ENCODE data around the gene LAMP1. TPM values are rescaled to one million over a fixed set of nuclear protein-coding genes. Genes with fewer than 3 reads are reported as not detected.
"Not testable (repeated sequence)": the region's sequence is repeated elsewhere in the genome, so short reads cannot be mapped to it uniquely, and the experiment has no call there.

Gene LAMP1, protein sequence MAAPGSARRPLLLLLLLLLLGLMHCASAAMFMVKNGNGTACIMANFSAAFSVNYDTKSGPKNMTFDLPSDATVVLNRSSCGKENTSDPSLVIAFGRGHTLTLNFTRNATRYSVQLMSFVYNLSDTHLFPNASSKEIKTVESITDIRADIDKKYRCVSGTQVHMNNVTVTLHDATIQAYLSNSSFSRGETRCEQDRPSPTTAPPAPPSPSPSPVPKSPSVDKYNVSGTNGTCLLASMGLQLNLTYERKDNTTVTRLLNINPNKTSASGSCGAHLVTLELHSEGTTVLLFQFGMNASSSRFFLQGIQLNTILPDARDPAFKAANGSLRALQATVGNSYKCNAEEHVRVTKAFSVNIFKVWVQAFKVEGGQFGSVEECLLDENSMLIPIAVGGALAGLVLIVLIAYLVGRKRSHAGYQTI
- total RNA-seq, result 92.6 TPM

DNA sequence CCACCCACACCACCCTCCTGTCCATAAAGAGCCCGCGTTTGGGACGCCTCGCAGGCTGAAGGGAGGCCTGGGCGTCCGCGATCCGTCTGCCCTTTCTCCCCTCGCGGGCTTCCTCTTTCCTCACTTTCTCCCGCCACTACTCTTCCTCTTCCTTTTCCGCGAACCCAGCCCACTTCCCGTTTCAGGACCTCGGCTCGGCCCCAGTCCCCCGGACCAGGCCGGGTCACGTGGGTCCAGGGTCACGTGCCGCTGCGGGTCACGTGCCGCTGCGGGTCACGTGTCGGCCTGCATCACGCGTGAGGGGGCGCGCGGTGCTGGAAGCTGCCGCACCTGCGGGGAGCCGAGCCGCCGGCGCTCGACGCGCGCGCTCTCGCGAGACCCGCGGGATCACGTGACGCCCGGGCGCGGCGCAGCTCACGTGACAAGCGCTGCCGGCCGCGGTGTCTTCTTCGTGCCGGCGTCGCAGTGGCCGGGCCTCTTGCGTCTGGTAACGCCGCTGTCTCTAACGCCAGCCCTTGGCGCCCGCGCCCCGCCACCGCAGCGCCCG is at the start of gene LAMP1:
TSS of gene LAMP1 (plus strand) at position 417 of the 547 bp plus-strand sequence. CDS start 196 bp downstream, outside the sequence.
- DNase-seq (ENCODE audit: low read depth in 2 of 3, low spot score in 2 of 3), result peak; percentile 97 to 100 (median 98)

DNA sequence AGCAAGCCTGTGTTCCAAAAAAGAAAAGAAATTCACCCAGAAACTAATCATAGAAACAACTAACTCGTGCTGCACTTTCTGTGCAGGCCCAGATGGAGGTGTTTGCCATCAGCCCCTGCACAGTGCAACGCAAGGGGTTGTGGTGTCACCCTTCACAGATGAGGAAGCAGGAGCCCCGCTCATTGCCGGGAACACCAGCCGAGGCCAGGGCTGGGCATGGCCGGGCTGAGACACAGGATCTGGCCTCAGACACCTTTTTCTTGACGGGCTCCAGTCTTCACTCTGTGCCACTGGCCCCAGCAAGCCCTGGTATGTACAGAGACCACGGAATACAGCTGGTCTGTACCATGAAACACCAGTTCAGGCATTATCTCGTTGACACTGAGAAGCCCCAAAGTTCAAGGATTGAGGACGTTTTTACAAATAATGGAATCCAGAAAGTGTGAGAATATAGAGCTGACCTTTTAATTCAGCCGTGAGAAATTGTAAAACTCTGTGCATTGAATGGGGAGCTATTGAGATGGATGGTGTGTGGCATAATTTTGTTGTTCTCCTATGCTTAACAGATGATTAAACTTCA is 44.4 kb upstream of the LAMP1 start:
- DNase-seq (ENCODE audit: low read depth in 2 of 3, low spot score in 2 of 3), result no peak

DNA sequence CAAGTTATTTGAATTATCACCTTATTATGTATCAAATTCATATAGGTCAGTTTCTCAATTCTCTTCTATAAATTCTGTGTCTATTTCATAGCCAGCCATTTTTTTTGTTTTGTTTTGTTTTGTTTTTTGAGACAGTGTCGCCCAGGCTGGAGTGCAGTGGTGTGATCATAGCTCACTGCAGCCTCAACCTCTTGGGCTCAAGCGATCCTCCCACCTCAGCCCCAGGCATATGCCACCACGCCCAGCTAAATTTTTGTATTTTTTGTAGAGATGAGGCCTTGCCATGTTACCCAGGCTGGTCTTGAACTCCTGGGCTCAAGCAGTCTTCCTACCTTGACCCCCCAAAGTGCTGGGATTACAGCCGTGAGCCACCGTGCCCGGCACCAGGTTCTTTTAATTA is 39.1 kb upstream of the LAMP1 start:
- not testable (repeated sequence) for DNase-seq (ENCODE audit: low read depth in 2 of 3, low spot score in 2 of 3)

DNA sequence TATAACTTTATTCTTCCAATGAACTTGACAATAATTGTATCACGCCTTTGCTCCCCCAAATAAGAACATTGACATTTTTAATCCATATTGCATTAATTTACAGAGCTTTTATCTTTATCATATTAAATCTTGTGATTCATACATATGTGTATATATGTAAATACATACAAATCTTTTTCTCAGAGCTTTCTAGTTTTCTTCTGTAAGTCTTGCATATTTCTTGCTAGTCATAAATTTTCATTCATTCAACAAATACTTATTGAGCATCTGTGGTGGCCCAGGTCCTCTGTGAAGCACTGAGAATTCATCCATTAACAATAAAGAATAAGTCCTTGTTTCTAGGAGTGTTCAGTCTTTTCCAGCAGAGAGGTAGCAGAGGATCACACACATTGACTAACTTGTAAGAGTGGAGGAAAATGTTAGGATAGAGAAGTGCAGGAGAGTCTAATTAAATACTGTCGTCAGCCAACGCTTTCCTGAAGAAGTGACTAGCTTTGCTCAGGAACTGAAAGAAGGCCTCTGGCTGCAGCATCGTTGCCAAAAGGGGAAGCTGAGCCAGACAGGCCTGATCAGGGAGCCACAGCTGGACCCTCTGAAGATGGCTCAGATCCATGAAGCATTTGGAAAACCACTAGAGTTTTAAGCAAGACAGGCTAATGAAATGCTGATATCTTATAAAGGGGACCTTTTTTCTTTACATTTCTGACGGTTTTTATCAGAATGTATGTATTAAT is 38.6 kb upstream of the LAMP1 start:
- no peak for DNase-seq (ENCODE audit: low read depth in 2 of 3, low spot score in 2 of 3)

DNA sequence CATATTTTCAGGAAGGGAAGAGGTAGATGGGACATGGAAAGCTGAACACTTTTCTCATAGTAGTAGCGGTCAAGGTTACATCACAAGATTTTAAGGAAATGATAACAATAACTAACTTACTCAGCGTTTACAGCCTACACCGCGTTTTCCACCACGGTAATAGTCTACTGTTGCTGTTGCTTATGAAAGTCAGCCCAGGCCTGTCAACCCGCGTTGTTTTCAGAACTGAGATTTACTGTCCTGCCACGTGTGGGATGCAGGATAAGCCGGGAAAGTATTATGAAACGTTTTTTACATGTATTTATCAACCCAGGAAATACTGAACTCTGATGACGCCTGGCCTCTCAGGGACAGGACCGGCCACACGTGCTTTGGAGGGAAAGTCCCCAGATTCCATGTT is 36.0 kb upstream of the LAMP1 start:
- DNase-seq (ENCODE audit: low read depth in 2 of 3, low spot score in 2 of 3), result no peak

DNA sequence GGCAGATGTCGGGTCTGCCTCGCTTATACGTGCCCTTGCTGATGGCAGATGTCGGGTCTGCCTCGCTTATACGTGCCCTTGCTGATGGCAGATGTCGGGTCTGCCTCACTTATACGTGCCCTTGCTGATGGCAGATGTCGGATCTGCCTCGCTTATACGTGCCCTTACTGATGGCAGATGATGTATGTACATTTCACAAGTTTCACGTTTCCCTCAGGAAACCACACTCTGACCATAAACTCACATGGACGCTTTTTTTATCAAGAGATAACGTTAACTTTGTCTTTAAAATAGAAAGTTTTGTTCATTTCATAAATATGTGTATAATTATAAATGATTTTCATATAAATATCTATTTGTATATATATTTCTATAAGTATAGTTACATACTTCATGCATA is 34.0 kb upstream of the LAMP1 start:
- DNase-seq (ENCODE audit: low read depth in 2 of 3, low spot score in 2 of 3), result peak in 1 of 3 donors; percentile 20

DNA sequence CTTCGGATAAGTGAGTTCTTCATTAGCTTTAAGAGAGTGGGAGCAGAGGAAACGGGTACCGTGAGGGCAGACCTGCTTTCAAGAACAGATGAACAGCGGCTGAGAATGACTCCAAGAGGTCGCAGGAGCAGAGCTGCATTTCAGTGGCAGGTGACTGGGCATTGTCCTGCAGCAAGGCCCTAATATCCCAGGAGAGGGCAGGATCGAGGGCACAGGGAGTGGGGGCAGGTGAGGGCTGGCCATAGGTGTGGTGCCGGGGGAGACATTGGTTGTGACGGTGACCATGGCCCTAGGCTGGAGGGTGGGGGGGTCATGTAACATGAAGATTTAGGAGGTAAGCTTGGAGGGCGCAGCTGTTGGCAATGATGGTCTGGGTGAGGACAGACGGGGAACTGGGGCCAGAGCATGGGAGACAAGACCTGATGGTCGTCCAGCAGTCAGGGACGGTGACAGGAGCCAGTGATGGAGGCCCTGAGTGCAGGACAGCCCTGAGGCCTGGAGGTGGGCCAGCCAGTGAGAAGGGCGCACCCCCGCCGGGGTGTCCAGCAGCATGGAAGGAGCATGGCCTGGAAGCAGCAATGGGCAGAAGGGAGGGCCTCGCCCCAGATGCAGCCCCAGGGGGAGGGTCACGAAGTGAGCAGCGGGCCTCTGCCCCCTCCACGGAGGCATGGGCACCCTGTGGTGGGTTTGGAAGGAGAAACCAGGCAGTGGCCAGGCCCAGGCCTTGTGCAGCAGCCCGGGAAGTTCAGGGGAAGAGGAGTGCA is 29.2 kb upstream of the LAMP1 start:
- DNase-seq (ENCODE audit: low read depth in 2 of 3, low spot score in 2 of 3), result no peak

DNA sequence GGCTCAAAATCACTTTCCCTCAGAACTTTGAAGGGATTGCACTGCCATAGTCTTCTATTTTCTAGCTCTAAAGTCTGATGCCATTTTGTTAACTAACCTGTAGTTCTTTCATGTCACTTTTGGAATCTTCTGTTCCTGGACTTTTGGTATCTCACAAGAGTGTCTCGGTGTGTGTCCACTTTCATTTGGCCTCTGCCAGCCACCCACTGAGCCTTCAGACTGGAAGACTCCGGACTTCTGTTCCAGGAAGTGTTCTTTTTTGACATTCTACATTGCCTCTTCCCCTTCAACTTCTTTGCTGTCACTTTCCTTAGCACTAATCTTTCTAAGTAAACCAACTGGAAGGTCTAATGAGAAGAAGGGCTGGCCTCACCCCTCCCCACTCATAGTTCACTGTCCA is 25.0 kb upstream of the LAMP1 start:
- DNase-seq (ENCODE audit: low read depth in 2 of 3, low spot score in 2 of 3), result no peak

DNA sequence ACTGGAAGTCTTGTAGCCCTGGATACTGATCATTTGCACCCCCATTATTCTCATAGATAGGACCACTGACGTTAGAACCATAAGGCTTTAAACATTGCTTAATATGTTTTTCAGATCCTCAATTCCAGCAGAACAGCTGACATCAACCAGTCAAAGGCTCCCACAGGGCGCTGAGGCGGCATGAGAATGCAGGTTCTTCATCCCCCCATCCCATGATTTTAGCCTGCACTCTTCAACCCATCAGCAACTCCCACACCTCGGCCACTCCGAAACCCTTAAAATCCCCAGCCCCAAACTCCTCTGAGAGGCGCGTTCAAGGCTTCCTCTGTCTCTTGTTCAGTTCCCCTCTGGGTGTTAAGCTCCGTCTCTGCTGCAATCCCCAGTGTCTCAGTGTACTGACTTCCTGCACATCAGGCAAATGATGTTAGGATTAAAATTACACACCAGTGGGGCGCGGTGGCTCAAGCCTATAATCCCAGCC is 24.3 kb upstream of the LAMP1 start:
- no peak for DNase-seq (ENCODE audit: low read depth in 2 of 3, low spot score in 2 of 3)

DNA sequence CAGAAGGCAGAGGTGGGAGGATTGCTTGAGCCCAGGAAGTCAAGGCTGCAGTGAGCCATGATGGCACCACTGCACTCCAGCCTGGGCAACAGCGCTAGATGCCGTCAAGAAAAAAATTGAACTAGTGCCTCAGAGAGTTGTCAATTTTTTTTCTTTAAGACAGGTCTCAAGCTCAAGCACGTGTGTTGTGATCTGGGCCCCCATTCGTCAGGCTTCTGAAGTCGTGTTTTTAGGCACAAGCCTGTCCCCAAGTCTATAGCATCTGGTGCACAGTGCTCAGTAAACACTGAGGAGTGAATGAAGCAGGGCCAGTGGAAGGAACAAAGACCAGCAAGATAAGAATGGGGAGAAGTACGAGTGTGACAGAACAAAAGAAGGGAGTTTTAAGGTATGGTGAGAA is 23.7 kb upstream of the LAMP1 start:
- no peak for DNase-seq (ENCODE audit: low read depth in 2 of 3, low spot score in 2 of 3)

DNA sequence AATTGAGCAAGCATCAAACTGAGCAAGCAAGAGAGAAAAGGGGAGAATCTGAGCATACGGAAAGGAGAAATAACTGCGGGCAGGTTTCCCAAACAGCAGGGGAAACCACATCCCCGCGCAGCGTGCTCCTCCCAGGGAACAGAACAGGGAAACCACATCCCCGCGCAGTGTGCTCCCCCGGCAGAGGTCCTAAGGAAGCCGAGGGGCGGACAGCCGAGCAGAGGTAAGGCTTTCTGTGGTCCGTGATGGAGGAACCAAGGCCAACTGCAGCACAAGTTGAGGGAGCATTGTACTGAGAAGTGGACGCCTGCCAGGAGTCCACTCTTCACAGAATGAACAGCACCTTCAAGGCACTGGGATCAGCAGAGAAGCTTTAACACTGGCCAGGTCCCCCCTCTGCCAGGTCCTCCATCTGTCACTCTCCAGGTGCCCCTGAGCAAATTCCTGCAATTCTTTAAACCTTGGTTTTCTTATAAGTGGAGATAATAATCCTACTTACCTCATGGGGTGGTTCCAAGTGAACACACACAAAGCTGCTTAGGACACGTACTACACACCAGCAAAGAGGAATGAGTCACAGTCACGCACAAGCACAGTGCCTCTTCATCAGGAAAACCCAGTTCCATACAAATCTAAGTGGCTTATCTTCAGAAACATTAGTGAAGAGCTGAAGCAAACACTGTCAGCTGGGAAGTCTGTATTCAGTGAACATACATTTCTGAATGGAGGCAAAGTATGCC is 23.0 kb upstream of the LAMP1 start:
- no peak for DNase-seq (ENCODE audit: low read depth in 2 of 3, low spot score in 2 of 3)

DNA sequence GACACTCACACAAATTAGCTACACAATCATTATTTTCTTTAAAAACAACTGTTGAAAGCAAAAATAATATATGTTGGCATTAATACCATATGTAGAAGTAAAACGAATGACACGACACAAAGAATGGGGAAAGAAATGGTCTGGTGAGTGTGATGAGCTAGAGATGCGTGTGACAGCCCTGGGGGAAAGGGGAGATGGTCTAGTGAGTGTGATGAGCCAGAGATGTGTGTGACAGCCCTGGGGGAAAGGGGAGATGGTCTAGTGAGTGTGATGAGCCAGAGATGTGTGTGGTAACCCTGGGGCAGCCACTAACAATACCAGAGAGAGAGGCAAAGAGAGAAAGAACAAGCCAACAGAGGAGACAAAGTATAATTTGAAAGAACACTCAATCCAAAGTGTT is 22.3 kb upstream of the LAMP1 start:
- no peak for DNase-seq (ENCODE audit: low read depth in 2 of 3, low spot score in 2 of 3)

DNA sequence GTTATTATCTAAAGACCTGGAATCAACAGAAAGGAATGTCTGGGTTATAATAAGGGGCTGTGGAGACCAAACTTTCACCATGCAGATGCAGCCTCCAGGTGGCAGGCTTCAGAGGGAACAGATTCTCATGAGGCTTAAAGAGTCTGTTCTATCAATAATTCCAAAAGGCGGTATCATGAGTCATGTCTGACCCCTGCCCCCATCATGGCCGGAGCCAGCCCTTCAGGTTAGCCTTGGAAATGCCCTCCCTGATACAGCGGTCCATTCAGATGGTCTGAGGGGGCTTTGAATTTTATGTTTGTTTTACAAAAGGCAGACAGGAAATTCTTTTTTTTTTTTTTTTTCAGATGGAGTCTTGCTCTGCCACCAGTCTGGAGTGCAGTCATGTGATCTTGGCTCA is 21.7 kb upstream of the LAMP1 start:
- peak in 2 of 3 donors; percentile 54 to 69 for DNase-seq (ENCODE audit: low read depth in 2 of 3, low spot score in 2 of 3)

DNA sequence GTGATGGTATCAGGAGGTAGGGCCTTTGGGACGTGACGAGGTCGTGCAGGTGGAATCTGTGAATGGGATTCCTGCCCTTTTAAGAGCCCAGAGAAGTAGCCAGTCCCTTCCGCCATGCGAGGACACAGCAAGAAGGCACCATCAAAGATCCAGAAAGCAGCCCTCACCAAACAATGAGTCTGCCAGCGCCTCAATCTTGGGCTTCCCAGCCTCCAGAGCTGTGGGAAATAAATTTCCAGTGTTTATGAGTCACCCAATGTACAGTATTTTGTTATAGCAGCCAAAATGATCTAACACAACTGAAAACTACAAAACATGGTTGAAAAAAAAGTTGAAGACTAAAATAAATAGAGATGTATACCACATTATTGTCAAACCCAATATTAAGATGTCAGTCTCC is 16.9 kb upstream of the LAMP1 start:
- DNase-seq (ENCODE audit: low read depth in 2 of 3, low spot score in 2 of 3), result no peak

DNA sequence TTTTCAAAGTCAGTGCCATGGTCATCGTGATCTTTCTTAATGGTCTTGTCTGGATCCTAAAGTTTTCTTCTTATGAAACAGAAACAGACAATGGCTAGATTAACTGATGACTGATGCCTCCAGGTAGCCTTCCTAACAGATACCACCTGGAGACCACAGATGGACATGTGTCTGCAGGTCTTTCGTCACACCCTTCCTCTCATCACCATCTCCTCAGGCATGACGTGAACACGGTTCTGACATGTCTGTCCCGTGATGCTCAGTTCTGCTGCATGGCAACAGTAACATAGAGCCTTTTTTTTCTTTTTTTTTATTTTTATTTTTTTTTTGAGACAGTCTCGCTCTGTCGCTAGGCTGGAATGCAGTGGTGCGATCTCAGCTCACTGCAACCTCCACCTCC is 13.1 kb upstream of the LAMP1 start:
- DNase-seq (ENCODE audit: low read depth in 2 of 3, low spot score in 2 of 3), result no peak

DNA sequence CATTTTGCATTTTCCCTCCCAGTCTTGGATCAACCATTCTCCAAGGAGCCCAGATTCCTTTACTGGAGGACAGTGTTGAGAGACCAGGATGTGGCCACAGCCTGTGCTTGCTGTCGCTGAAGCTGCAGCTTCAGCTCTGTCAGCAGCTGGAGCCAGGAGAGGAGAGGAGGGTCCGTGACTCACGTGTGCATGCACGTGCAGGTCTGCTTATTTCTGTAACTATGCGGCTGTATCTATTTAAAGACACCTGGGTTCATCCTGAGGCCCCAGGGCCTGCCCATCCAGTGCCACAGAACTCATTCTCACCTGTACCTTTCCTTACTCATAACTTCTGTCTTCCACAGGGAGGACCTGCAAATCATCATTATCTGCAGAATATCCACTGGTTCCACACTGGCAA is 8.2 kb upstream of the LAMP1 start:
- DNase-seq (ENCODE audit: low read depth in 2 of 3, low spot score in 2 of 3), result no peak

DNA sequence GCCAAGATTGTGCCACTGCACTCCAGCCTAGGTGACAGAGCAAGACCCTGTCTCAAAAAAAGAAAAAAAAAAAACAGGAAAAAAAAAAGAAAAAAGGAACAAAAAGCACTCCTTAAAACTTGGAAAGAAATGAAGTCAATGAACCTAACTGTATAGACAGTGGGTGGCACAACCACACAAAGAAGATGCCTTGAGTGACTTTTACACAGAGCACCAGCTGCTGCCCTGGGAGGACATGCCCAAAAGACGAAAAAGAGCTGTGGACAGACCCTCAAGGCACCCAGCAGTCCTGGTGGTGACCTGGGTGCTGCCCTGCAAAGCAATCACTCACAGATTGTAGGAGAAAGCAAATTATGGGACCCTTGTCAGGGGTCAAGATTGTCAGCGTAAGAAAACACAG is 5.9 kb upstream of the LAMP1 start:
- DNase-seq (ENCODE audit: low read depth in 2 of 3, low spot score in 2 of 3), result no peak

DNA sequence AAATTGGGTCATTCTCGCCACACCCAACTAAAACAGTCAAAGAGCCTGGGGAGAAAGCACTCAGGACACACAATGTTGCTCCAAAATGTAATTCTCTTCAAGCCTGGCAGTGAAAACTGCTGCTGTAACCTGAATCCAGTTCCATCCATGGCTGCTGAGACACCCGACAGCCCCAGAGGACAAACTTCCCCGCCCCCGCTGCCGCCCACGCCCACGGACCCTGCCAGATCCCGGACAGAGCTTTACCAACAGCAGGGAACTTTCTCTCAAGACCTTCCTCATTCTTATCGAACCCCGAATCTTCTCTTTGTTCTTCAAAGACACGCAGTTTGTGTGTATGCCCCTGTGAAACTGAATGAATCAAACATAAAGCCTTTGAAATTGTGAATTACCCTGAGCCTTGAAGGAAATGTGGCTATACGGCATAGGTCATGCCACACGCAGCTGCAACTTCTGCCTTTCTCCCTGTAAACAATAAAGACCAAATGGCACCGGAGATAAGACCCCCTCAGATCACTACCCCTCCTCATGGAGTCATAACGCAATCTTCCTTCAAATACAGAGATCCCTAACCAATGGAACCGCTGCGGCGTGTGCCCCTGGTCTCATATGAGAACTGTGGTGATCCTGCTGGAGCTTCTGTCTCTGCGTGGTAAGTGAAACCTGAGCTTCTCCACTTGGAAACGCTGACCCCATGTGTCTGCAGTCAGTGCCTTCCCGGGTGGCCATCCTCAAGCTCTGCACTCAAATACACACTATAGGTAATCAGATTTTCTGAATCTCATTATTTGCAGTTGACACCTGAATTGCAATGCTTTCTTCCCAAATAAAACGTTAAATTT is 4.8 kb upstream of the LAMP1 start:
- DNase-seq (ENCODE audit: low read depth in 2 of 3, low spot score in 2 of 3), result peak in 2 of 3 donors; percentile 30 to 57

DNA sequence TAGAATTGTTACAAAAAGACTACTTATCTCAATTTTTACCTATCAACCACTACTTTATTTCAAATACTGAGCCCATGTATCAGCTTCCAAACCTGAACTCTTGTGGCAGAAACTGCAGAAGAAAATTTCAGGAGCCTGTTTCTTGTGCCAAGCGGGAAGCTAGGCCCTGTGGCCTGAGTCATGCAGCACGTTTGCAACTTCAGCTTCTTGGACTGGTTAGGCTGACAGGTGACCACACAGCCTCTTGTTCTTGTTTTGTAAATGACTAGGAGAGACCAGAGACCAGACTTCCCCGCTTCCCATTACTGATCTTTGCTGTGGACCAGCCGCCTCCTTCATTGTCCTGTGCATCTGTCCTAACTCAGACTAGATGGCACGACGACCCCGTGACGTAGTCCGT is 3.4 kb upstream of the LAMP1 start:
- DNase-seq (ENCODE audit: low read depth in 2 of 3, low spot score in 2 of 3), result no peak

All from hematopoietic multipotent progenitor cell (in vitro differentiated cells).